Measurements from ENCODE around the gene TTC7B. TPM values are rescaled to one million over a fixed set of nuclear protein-coding genes. Genes with fewer than 3 reads are reported as not detected.

TTC7B gene
- total and polyA plus RNA-seq, 2 donors (not counting 1 experiment from before 2014, with no cell fraction given), result 18.8 to 37.5 TPM

GRCh38 chr14:90475298-90475697 is 340.9 kb downstream of the TTC7B start:
- Histone ChIP-seq H3K4me2 (ENCODE audit: extremely low read depth, insufficient read depth, low read length) (no peak overlapping the region), H3K27me3 (ENCODE audit: control insufficient read depth, insufficient read depth, low read length) (no peaks in the 10 kb centered on the region), H3K4me1 (ENCODE audit: control insufficient read depth, extremely low read depth, insufficient read depth, low read length) (no peaks in the 10 kb centered on the region), H3K4me3 (replicated peaks in 1 of 4; ENCODE audit: control extremely low read depth in 1 of 4, insufficient read depth in 1 of 4, low read depth in 3 of 4, low read length in 4 of 4) (no peak overlapping the region), H3K9ac (ENCODE audit: insufficient read depth, low read length) (no peak overlapping the region), H3K9me3 (ENCODE audit: control insufficient read depth, insufficient read depth, low read depth, low read length) (no peaks in the 10 kb centered on the region), H3K27ac (ENCODE audit: insufficient read depth, low read length) (no peak overlapping the region), H2AFZ (ENCODE audit: low read length) (no peak overlapping the region), H3K79me2 (ENCODE audit: control insufficient read depth, insufficient read depth, low read length) (no peaks in the 10 kb centered on the region), H3K36me3 (ENCODE audit: control insufficient read depth, insufficient read depth, low read length) (no peaks in the 10 kb centered on the region), H4K20me1 (ENCODE audit: control insufficient read depth, extremely low read depth, insufficient read depth, low read length) (no peaks in the 10 kb centered on the region)
- TF ChIP-seq EZH2 (IDR thresholded peaks at IDR 0.05; ENCODE audit: low read length, missing control alignments), result no peak
- TF ChIP-seq CTCF (conservative IDR thresholded peaks at IDR 0.05 in 1 of 2, IDR thresholded peaks at IDR 0.05 in 1 of 2; ENCODE audit: low read depth in 1 of 2, low read length in 2 of 2), result no peak
- no peak for DNase-seq (ENCODE audit: low read depth in 2 of 2)

Other genes starting within 250 kb of the TTC7B start
- 1.0 and 2.0 TPM in 2 replicates for gene RPS6KA5, start 244.2 kb upstream of the TTC7B start, total RNA-seq
- gene RPS6KA5, start 244.2 kb upstream of the TTC7B start, polyA plus RNA-seq, result 0.59 and 1.9 TPM in 2 replicates

All from fibroblast of lung (primary cell).